ENCODE results near the gene ELN.

- TF ChIP-seq, protein P1, sequence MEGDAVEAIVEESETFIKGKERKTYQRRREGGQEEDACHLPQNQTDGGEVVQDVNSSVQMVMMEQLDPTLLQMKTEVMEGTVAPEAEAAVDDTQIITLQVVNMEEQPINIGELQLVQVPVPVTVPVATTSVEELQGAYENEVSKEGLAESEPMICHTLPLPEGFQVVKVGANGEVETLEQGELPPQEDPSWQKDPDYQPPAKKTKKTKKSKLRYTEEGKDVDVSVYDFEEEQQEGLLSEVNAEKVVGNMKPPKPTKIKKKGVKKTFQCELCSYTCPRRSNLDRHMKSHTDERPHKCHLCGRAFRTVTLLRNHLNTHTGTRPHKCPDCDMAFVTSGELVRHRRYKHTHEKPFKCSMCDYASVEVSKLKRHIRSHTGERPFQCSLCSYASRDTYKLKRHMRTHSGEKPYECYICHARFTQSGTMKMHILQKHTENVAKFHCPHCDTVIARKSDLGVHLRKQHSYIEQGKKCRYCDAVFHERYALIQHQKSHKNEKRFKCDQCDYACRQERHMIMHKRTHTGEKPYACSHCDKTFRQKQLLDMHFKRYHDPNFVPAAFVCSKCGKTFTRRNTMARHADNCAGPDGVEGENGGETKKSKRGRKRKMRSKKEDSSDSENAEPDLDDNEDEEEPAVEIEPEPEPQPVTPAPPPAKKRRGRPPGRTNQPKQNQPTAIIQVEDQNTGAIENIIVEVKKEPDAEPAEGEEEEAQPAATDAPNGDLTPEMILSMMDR (IDR thresholded peaks at IDR 0.05) = no peak
- no peak for TF ChIP-seq POLR2A (IDR thresholded peaks at IDR 0.05)
Measured at GRCh38 chr7:74007242-74007567, 20.8 kb upstream of the ELN start.

Measured in thyroid gland (tissue), 4 donors.